ENCODE data around the gene LRP2. TPM values are rescaled to one million over a fixed set of nuclear protein-coding genes. Genes with fewer than 3 reads are reported as not detected.

Gene LRP2
- polyA plus RNA-seq, 2 of the 4 experiments (the other 2 are of a cell fraction), result 0.04 TPM; not detected in 1

DNA sequence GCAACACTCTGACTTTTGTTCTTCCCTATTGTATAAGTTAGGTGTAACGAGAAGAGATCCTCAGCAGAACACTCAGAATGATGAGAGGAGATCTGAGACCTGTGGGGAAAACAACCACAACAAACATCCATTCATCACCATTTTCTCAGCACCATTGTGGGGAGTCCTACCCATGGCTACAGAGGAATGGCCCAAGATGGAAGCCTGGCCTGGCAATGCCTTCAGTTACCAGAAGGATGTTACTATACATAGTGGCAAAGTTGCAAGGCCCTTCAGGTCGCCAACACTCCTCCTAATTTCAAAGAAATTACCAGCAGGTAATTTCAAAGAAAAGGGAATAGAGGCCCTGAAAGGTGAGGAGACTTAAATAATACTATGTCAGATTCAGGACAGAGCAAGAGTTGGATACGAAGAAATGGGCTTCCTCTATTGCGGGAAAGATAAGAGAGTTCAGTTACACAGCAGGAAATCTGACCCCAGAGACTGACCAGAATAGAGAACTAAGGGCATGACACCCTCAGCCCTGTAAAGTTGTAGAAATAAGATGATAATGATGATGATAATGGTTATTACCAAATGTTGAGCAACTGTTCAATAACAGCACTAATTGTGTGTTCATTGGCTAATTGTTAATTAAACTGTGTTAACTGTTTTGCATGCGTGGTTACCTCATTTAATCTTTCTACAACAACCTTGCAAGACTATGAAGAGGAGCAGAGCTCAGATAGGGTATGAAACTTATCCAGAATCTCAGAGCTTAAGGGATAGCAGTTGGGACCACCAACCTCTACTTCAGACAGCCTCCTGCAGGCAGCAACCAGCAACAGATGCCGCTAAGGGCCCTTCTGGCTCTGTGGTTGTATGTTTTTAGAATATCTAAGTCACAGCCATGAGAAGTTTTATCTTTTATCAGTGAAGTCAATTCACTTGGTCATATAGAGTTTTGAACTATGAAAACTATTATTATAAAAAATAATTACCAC lies 255.5 kb downstream of the LRP2 start:
- no peak overlapping the region for H3K27ac ChIP-seq
- H3K4me1 ChIP-seq, result no peaks in the 10 kb centered on the region
- POLR2A ChIA-PET, result no interaction called here
- H3K4me2 ChIP-seq, result no peak overlapping the region
- TF ChIP-seq HEYL (CRISPR knock-in tag; IDR thresholded peaks at IDR 0.05), result no peak
- no peak for TF ChIP-seq EHMT2 (IDR thresholded peaks at IDR 0.05; ENCODE audit: low read depth)
- no peak for TF ChIP-seq TFCP2L1 (CRISPR knock-in tag; IDR thresholded peaks at IDR 0.05)
- TF ChIP-seq CHD2 (IDR thresholded peaks at IDR 0.05; ENCODE audit: low read length, partially characterized antibody), result no peak
- TF ChIP-seq, protein P1, sequence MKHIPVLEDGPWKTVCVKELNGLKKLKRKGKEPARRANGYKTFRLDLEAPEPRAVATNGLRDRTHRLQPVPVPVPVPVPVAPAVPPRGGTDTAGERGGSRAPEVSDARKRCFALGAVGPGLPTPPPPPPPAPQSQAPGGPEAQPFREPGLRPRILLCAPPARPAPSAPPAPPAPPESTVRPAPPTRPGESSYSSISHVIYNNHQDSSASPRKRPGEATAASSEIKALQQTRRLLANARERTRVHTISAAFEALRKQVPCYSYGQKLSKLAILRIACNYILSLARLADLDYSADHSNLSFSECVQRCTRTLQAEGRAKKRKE (CRISPR knock-in tag; IDR thresholded peaks at IDR 0.05; ENCODE audit: low read depth), result no peak
- TF ChIP-seq, protein P2, sequence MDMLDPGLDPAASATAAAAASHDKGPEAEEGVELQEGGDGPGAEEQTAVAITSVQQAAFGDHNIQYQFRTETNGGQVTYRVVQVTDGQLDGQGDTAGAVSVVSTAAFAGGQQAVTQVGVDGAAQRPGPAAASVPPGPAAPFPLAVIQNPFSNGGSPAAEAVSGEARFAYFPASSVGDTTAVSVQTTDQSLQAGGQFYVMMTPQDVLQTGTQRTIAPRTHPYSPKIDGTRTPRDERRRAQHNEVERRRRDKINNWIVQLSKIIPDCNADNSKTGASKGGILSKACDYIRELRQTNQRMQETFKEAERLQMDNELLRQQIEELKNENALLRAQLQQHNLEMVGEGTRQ (IDR thresholded peaks at IDR 0.05), result no peak
- no peak for TF ChIP-seq HOXB13 (CRISPR knock-in tag; IDR thresholded peaks at IDR 0.05; ENCODE audit: low read depth)
- TF ChIP-seq ZSCAN20 (CRISPR knock-in tag; IDR thresholded peaks at IDR 0.05), result no peak
- no peak for TF ChIP-seq MYC (IDR thresholded peaks at IDR 0.05; ENCODE audit: borderline replicate concordance, low read length)
- TF ChIP-seq, protein P3, sequence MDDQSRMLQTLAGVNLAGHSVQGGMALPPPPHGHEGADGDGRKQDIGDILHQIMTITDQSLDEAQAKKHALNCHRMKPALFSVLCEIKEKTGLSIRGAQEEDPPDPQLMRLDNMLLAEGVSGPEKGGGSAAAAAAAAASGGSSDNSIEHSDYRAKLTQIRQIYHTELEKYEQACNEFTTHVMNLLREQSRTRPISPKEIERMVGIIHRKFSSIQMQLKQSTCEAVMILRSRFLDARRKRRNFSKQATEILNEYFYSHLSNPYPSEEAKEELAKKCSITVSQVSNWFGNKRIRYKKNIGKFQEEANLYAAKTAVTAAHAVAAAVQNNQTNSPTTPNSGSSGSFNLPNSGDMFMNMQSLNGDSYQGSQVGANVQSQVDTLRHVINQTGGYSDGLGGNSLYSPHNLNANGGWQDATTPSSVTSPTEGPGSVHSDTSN (IDR thresholded peaks at IDR 0.05), result no peak
- TF ChIP-seq NPAS2 (CRISPR knock-in tag; IDR thresholded peaks at IDR 0.05; ENCODE audit: borderline replicate concordance), result no peak
- TF ChIP-seq EP300 (IDR thresholded peaks at IDR 0.05), result no peak
- TF ChIP-seq, protein P4, sequence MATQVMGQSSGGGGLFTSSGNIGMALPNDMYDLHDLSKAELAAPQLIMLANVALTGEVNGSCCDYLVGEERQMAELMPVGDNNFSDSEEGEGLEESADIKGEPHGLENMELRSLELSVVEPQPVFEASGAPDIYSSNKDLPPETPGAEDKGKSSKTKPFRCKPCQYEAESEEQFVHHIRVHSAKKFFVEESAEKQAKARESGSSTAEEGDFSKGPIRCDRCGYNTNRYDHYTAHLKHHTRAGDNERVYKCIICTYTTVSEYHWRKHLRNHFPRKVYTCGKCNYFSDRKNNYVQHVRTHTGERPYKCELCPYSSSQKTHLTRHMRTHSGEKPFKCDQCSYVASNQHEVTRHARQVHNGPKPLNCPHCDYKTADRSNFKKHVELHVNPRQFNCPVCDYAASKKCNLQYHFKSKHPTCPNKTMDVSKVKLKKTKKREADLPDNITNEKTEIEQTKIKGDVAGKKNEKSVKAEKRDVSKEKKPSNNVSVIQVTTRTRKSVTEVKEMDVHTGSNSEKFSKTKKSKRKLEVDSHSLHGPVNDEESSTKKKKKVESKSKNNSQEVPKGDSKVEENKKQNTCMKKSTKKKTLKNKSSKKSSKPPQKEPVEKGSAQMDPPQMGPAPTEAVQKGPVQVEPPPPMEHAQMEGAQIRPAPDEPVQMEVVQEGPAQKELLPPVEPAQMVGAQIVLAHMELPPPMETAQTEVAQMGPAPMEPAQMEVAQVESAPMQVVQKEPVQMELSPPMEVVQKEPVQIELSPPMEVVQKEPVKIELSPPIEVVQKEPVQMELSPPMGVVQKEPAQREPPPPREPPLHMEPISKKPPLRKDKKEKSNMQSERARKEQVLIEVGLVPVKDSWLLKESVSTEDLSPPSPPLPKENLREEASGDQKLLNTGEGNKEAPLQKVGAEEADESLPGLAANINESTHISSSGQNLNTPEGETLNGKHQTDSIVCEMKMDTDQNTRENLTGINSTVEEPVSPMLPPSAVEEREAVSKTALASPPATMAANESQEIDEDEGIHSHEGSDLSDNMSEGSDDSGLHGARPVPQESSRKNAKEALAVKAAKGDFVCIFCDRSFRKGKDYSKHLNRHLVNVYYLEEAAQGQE (IDR thresholded peaks at IDR 0.05), result no peak
- TF ChIP-seq CEBPB (IDR thresholded peaks at IDR 0.05), result no peak
- TF ChIP-seq TP53 (CRISPR knock-in tag; IDR thresholded peaks at IDR 0.05), result no peak
- no peak for TF ChIP-seq ZC3H11A (IDR thresholded peaks at IDR 0.05)
- no peak for TF ChIP-seq PHF8 (IDR thresholded peaks at IDR 0.05; ENCODE audit: borderline replicate concordance, low read depth)
- no peaks in the 10 kb centered on the region for H3K9me3 ChIP-seq
- H3K4me3 ChIP-seq, result no peak overlapping the region
- WGBS (ENCODE audit: missing lambda C conversion rate), result 63% methylated on average over 6 of the region's 6 CpGs
- no peak for FAIRE-seq
- ATAC-seq, result no peak
- CTCF ChIA-PET, result interaction anchor here (1.1 to 5.8 kb wide), 8 partner anchors 12 to 291 kb away, joined by 3 to 78 read pairs (median 14); no protein-coding TSS in a partner anchor
- DNase-seq (ENCODE audit: low read depth in 1 of 2, low spot score in 1 of 2), result no peak

DNA sequence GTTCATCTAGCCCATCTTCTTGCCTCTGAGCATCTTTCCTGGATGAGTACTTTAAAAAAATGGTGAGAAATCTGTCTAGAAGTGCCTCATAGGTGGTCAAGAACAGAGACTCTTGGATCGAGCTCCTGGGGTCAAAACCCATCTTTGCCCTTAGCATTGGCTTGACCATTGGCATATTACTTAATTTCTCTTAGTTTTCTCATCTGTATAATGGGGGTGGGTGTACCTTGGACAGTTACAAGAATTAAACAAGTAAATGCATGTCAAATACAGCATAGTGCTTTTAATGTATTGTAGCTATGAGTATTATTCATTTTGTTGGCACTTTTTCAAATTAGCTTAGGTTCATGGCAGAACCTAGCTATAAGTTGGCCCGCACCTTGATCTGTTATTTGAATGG lies 256.2 kb downstream of the LRP2 start:
- WGBS (ENCODE audit: missing lambda C conversion rate), result 55% methylated on average over 2 of the region's 2 CpGs
- Histone ChIP-seq H3K4me1 (no peaks in the 10 kb centered on the region), H3K4me2 (no peak overlapping the region), H3K4me3 (no peak overlapping the region), H3K9me3 (no peaks in the 10 kb centered on the region), H3K27ac (no peak overlapping the region)
- CTCF ChIA-PET, result interaction anchor here (1.1 to 4.8 kb wide), 5 partner anchors 18 to 291 kb away, joined by 3 to 26 read pairs (median 4); no protein-coding TSS in a partner anchor
- ATAC-seq, result no peak
- no peak for FAIRE-seq
- POLR2A ChIA-PET, result no interaction called here
- TF ChIP-seq ZC3H11A (IDR thresholded peaks at IDR 0.05) (no peak), RARB (CRISPR knock-in tag; IDR thresholded peaks at IDR 0.05) (no peak), NR3C1 (IDR thresholded peaks at IDR 0.05) (no peak), MAZ (IDR thresholded peaks at IDR 0.05; ENCODE audit: borderline replicate concordance, low read depth, low read length) (no peak)
- no peak for DNase-seq (ENCODE audit: low read depth in 1 of 2, low spot score in 1 of 2)
